ENCODE results near the gene DNAJC3. TPM values are rescaled to one million over a fixed set of nuclear protein-coding genes. Genes with fewer than 3 reads are reported as not detected.

DNAJC3 gene
- total RNA-seq, 4 donors from 2014 or later, result 42.9 to 46.3 (median 46.0) TPM

DNA sequence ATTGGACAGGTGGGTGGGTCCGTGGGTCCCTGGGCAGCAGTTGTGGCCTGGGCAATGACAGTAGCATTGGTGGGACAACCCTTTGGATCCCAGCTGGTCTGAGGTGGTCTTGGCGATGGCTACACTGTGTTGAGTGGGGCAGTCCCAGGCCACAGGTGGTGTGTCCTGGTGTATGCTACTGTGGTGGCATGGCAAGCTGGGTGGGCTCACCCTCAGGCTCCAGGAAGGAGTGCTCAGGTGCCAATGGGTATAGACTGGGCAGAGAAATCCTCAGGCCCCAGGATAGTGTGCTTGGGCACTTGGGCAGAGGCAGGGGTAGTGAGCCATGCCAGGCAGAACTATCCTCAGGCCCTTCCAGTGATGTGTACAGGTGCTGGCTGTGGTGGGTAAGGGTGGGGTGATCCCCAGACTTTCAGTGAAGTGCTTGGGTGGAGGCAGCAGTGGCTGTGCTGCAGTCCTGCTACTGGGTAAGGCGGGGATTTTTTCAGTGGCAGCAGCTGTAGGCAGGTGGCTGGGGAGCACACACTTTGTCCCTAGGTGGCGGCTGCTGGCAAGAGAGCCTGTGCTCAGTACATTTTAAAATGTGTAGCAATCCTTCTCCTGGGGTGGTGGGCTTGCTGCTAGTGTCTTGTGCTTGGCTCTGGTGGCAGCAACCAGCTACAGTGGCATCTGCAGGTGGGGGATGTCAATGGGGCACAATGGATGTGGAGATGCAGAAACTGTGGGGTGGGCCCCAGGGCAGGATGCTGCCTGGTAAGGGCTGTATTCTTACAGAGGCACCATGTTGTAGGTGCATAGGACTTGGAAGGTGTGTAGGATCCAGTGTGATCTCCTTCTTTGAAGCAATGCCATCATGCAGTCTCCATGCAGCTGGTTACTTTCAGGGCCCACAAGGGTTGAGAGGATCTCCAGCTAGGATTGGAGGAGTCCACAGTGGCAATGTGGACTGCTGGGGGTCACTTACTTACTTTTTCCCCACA, 64.9 kb downstream of the DNAJC3 start:
- H3K9me3 ChIP-seq, result no peaks in the 10 kb centered on the region
- WGBS, 2 donors, result 98 to 100% methylated on average over 4 of the region's 4 CpGs
- DNase-seq (ENCODE audit: low spot score in 2 of 2), result no peak
- H3K4me3 ChIP-seq, result no peak overlapping the region
- H3K27ac ChIP-seq, result no peak overlapping the region
- TF ChIP-seq, protein P1, sequence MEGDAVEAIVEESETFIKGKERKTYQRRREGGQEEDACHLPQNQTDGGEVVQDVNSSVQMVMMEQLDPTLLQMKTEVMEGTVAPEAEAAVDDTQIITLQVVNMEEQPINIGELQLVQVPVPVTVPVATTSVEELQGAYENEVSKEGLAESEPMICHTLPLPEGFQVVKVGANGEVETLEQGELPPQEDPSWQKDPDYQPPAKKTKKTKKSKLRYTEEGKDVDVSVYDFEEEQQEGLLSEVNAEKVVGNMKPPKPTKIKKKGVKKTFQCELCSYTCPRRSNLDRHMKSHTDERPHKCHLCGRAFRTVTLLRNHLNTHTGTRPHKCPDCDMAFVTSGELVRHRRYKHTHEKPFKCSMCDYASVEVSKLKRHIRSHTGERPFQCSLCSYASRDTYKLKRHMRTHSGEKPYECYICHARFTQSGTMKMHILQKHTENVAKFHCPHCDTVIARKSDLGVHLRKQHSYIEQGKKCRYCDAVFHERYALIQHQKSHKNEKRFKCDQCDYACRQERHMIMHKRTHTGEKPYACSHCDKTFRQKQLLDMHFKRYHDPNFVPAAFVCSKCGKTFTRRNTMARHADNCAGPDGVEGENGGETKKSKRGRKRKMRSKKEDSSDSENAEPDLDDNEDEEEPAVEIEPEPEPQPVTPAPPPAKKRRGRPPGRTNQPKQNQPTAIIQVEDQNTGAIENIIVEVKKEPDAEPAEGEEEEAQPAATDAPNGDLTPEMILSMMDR (IDR thresholded peaks at IDR 0.05), result no peak
- TF ChIP-seq EP300 (IDR thresholded peaks at IDR 0.05), result no peak
- no peak for TF ChIP-seq POLR2A (IDR thresholded peaks at IDR 0.05)
- H3K36me3 ChIP-seq, result peaks cover 0 to 4% (median 0%) of the 10 kb centered on the region in 3 donors
- peaks cover 0 to 6% (median 0%) of the 10 kb centered on the region in 4 donors for H3K4me1 ChIP-seq
- no peaks in the 10 kb centered on the region for H3K27me3 ChIP-seq

DNA sequence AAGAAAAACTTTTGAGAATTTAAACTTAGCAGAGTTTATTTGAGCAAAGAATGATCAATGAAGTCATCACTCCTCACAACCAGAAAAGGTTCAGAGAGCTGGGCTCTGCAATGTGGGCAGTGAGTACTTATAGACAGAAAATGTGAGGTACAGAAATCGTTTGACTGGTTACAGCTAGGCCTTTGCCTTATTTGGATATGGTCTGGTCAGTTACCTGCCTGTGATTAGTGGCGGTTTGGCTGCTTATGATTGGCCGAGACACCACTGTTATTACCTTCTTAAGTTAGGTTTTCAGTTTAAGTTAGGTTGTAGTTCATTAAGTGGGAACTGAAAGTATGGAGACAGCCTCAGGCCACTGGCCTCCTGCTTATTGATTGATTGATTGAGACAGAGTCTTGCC, 66.3 kb downstream of the DNAJC3 start:
- no peak overlapping the region for H3K27ac ChIP-seq
- no peak overlapping the region for H3K4me3 ChIP-seq
- peaks cover 0 to 4% (median 0%) of the 10 kb centered on the region in 3 donors for H3K36me3 ChIP-seq
- H3K27me3 ChIP-seq, result no peaks in the 10 kb centered on the region
- peaks cover 0 to 6% (median 0%) of the 10 kb centered on the region in 4 donors for H3K4me1 ChIP-seq
- TF ChIP-seq, protein P1 (IDR thresholded peaks at IDR 0.05), result no peak
- TF ChIP-seq POLR2A (IDR thresholded peaks at IDR 0.05) (no peak), EP300 (IDR thresholded peaks at IDR 0.05) (no peak)
- WGBS, 2 donors, result 95 to 96% methylated on average over 3 of the region's 3 CpGs
- no peaks in the 10 kb centered on the region for H3K9me3 ChIP-seq
- no peak for DNase-seq (ENCODE audit: low spot score in 2 of 2)

DNA sequence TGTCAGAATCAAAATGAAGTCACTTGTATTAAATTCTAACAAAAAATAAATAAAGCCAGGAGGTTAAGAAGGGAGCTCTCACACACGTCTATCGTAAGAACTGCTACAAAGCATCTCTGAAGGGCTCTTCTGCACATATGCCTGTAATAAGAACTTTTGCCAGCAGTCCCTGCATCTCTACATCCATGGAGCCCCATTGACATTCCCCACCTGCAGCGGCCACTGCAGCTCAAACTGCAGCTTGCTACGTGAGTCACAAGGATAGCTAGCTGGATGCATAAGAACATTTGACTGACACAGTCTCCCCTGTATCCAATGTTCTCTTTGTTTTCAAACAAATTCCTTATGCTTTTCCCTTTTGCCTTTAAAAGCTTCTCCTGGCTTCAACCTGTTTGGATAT, 68.3 kb downstream of the DNAJC3 start:
- Histone ChIP-seq H3K27ac (no peak overlapping the region), H3K36me3 (peaks cover 0 to 4% (median 0%) of the 10 kb centered on the region in 3 donors), H3K9me3 (no peaks in the 10 kb centered on the region), H3K4me1 (peaks cover 0 to 6% (median 0%) of the 10 kb centered on the region in 4 donors), H3K4me3 (no peak overlapping the region), H3K27me3 (no peaks in the 10 kb centered on the region)
- TF ChIP-seq, protein P1 (IDR thresholded peaks at IDR 0.05), result no peak
- TF ChIP-seq EP300 (IDR thresholded peaks at IDR 0.05) (no peak), POLR2A (IDR thresholded peaks at IDR 0.05) (no peak)
- no peak for DNase-seq (ENCODE audit: low spot score in 2 of 2)
- WGBS, 2 donors, result 85 to 89% methylated on average over 4 of the region's 4 CpGs

DNA sequence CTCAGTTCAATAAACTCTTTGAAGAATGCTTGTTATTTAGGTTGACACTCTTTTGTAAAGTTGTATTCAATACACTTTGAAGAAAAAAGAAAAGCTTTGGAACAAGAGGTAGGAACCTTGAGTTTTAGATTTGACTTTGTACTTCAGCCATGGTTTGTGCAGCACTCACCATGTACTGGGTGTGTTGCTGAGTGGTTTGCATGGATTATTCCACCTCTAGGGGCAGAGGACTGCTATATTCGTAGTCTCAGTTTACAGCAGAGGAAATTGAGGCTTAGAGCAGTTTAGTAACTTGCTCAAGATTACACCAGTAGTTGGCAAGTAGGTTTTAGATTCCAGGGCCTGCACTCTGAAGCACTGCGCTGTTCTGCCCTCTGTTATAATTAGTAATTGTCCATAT, 68.8 kb downstream of the DNAJC3 start:
- no peaks in the 10 kb centered on the region for H3K9me3 ChIP-seq
- no peak for DNase-seq (ENCODE audit: low spot score in 2 of 2)
- 81 to 83% methylated on average over 2 of the region's 2 CpGs for WGBS, 2 donors
- H3K36me3 ChIP-seq, result peaks cover 0 to 4% (median 0%) of the 10 kb centered on the region in 3 donors
- peaks cover 0 to 6% (median 0%) of the 10 kb centered on the region in 4 donors for H3K4me1 ChIP-seq
- H3K27me3 ChIP-seq, result no peaks in the 10 kb centered on the region
- TF ChIP-seq, protein P1 (IDR thresholded peaks at IDR 0.05), result no peak
- TF ChIP-seq EP300 (IDR thresholded peaks at IDR 0.05) (no peak), POLR2A (IDR thresholded peaks at IDR 0.05) (no peak)
- no peak overlapping the region for H3K27ac ChIP-seq
- no peak overlapping the region for H3K4me3 ChIP-seq

DNA sequence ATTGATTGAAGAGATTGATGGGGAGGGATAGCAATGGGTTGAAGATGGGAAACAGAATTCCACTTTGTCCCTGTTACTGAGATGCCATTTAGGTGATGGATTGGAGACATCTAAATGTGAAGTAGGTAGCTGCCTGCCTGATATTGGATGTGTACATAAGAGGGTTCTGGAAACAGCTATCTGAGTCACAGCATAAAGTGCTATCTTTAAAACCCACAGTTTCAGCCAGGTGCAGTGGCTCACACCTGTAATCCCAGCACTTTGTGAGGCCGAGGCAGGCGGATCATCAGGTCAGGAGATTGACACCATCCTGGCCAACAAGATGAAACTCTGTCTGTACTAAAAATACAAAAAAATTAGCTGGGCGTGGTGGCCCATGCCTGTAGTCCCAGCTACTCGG, 72.6 kb downstream of the DNAJC3 start:
- DNase-seq (ENCODE audit: low spot score in 2 of 2), result no peak
- Histone ChIP-seq H3K4me3 (no peak overlapping the region), H3K27me3 (no peaks in the 10 kb centered on the region), H3K9me3 (no peaks in the 10 kb centered on the region), H3K27ac (no peak overlapping the region), H3K4me1 (no peaks in the 10 kb centered on the region), H3K36me3 (peaks cover 0 to 4% (median 0%) of the 10 kb centered on the region in 3 donors)
- WGBS, 2 donors, result 96 to 97% methylated on average over 4 of the region's 4 CpGs
- TF ChIP-seq EP300 (IDR thresholded peaks at IDR 0.05) (no peak), POLR2A (IDR thresholded peaks at IDR 0.05) (no peak)
- TF ChIP-seq, protein P1 (IDR thresholded peaks at IDR 0.05), result no peak
